SK-N-SH treated with all-trans-retinoic acid at 6 μM for 48 hours (cell line): ENCODE results near the gene LCP1.
"Not testable (repeated sequence)": the region's sequence is repeated elsewhere in the genome, so short reads cannot be mapped to it uniquely, and the experiment has no call there.

Experiments
- ARNTL ChIP-seq: fragments of 450-650 bp; formaldehyde crosslinking; IDR thresholded peaks from 2 replicates; pipeline ENCODE4 v1.5.0; 2020; ENCODE audit warnings: low read depth, mild to moderate bottlenecking, moderate library complexity, borderline replicate concordance
- BACH2 ChIP-seq: fragments of 250-450 bp; sonication (Bioruptor Pico); IDR thresholded peaks from 2 replicates; pipeline ENCODE4 v1.9.0; 2021; ENCODE audit warnings: mild to moderate bottlenecking, borderline replicate concordance
- CREB5 ChIP-seq: fragments of 250-450 bp; sonication (Bioruptor Pico); IDR thresholded peaks from 2 replicates; pipeline ENCODE4 v1.5.1; 2020; ENCODE audit warnings: low read depth, mild to moderate bottlenecking, moderate library complexity
- CSDC2 ChIP-seq: fragments of 250-450 bp; sonication (Bioruptor Pico); IDR thresholded peaks from 2 replicates; pipeline ENCODE4 v1.5.0; 2020; ENCODE audit warnings: mild to moderate bottlenecking, moderate library complexity
- CSRNP3 ChIP-seq: fragments of 250-450 bp; sonication (Bioruptor Pico); IDR thresholded peaks from 2 replicates; pipeline ENCODE4 v1.5.1; 2021; ENCODE audit warnings: mild to moderate bottlenecking, moderate library complexity
- OSR1 ChIP-seq: fragments of 250-450 bp; sonication (Bioruptor Pico); IDR thresholded peaks from 2 replicates; pipeline ENCODE4 v1.8.0; 2022; ENCODE audit warnings: moderate library complexity, mild to moderate bottlenecking, inconsistent platforms
- PATZ1 ChIP-seq: fragments of 250-450 bp; sonication (Bioruptor Pico); IDR thresholded peaks from 2 replicates; pipeline ENCODE4 v1.8.0; 2020; ENCODE audit warnings: mild to moderate bottlenecking, moderate library complexity, borderline replicate concordance
- POU6F1 ChIP-seq: fragments of 250-450 bp; sonication (Bioruptor Pico); IDR thresholded peaks from 2 replicates; pipeline ENCODE4 v1.8.0; 2021; ENCODE audit warnings: low read depth, mild to moderate bottlenecking, moderate library complexity, borderline replicate concordance
- RARB ChIP-seq: fragments of 250-450 bp; sonication (Bioruptor Pico); IDR thresholded peaks from 2 replicates; pipeline ENCODE4 v1.8.0; 2021; ENCODE audit warnings: mild to moderate bottlenecking, moderate library complexity
- TCF4 ChIP-seq: fragments of 250-450 bp; sonication (Bioruptor Pico); IDR thresholded peaks from 2 replicates; pipeline ENCODE4 v1.8.0; 2021; ENCODE audit warnings: mild to moderate bottlenecking, moderate library complexity, borderline replicate concordance
- TSHZ2 ChIP-seq: fragments of 250-450 bp; sonication (Bioruptor Pico); IDR thresholded peaks from 2 replicates; pipeline ENCODE4 v1.5.0; 2020; ENCODE audit warnings: mild to moderate bottlenecking, moderate library complexity
- ZC3H10 ChIP-seq: fragments of 250-450 bp; sonication (Bioruptor Pico); IDR thresholded peaks from 2 replicates; pipeline ENCODE4 v1.5.1; 2021; ENCODE audit warnings: mild to moderate bottlenecking, moderate library complexity
- ZNF70 ChIP-seq: fragments of 450-650 bp; formaldehyde crosslinking; IDR thresholded peaks from 2 replicates; pipeline ENCODE4 v1.5.0; 2020; ENCODE audit warnings: mild to moderate bottlenecking, moderate library complexity
- ZNF8 ChIP-seq: fragments of 450-650 bp; formaldehyde crosslinking; IDR thresholded peaks from 2 replicates; pipeline ENCODE4 v1.5.0; 2020; ENCODE audit warnings: mild to moderate bottlenecking, moderate library complexity

- not testable (repeated sequence) for TF ChIP-seq BACH2 (CRISPR knock-in tag); CSRNP3; TSHZ2 (CRISPR knock-in tag); OSR1 (CRISPR knock-in tag); RARB (CRISPR knock-in tag); CSDC2 (CRISPR knock-in tag); ARNTL; ZC3H10; PATZ1 (CRISPR knock-in tag); TCF4 (CRISPR knock-in tag); POU6F1 (CRISPR knock-in tag); CREB5 (CRISPR knock-in tag); ZNF8 (CRISPR knock-in tag); ZNF70 (CRISPR knock-in tag)
Observed at GRCh38 chr13:46162741-46163140, 19.2 kb downstream of the LCP1 start.
